Measurements from ENCODE around the gene APOBEC2.

APOBEC2 gene

DNA sequence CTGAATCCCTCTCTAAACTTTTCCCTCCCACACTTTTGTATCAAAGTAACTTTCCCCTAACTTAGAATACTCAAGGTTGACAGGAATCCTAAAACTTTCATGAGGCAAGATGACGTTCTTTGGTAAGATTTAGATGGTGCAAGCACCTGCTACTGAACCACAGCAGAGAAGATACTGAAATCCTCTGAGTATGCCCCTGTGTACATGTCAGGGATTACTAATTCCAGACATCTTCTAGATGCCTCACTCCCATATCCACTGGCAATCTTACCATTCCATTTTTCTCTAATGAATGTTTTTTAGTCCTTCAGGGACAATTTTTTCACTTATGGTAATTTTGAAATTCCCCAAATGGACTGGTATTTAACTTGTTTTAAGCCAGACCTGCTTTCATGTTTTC is 9.1 kb downstream of the APOBEC2 start:
- no peak for DNase-seq

DNA sequence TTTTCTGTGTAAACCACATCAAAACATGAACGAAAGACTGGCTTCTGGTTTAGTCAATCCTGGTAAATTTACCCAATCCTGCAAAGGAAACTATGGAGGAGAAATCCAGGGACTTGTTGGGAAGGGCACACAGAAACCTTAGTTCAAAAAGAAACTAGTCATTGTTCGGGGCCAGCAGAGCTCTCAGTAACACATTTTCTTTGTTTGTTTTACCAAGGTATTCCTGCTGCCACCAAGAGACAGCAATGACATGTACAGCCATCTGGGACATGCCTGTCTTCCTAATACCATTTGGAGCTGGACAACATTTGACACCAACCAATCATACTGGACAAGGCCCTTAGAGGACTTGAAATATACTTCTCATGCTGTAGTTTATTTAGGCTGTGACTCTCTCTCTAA is 10.9 kb downstream of the APOBEC2 start:
- no peak for DNase-seq

DNA sequence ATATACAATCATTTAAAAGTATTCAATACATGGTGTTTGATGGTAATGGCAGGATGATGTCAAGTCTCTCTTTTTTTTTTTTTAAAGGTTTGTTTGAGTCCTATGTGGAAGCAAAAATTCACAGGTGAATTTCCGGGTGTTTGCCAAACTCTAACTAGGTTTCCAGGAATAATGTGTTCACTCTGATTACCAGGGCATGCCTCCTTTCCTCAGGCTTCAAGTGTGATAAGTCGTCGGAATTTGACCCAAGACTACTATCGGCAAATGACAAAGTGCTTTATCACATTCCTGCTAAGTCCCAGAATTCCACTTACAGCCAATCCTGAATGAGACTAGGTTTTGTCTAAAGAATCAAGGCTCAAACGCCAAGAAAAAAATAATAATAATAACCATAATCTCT is 11.8 kb downstream of the APOBEC2 start:
- DNase-seq = no peak

DNA sequence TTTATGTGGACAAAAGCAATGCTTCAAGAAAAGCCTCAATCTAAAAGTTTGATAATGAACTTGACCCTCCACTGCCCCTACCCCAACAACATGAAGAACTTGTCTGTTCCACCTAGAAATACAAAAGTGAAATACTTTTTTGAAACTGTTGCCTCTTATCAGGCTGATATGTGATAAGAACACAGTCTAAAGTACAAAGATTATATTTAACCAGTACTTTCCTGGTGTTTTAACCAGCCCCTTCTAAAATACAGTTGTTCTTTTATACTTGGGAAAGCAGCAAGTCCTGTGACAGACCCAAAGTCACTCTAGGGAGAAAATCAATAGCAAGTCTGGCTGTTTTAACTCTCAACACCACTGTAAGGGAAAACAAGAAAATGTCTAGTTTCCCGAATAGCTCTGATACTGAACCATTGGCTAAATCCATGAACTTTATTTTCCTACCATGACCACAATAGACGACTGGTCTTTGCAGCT is 12.6 kb downstream of the APOBEC2 start:
- DNase-seq = no peak

DNA sequence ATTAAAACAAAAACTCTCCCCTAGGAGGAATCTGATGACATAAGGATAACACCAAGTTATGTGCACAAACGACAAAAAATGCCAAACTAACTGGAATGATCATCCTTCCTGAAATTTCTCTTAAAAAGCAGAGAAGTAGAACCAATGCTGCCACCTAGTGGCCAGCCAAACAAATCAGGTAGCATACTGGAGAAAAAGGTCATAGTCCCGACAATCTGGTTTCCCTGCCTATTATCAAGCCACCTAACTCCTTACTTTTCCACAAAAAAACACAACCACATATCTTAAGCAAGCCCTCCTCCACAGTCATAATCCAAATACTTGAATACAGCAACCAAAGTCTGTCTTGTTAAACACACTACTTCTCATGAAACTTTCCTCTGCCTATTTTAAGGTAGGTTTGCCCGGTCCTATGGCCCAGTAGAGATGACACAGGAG is 13.9 kb downstream of the APOBEC2 start:
- peak in 1 of 2 experiments; percentile 35 for DNase-seq

DNA sequence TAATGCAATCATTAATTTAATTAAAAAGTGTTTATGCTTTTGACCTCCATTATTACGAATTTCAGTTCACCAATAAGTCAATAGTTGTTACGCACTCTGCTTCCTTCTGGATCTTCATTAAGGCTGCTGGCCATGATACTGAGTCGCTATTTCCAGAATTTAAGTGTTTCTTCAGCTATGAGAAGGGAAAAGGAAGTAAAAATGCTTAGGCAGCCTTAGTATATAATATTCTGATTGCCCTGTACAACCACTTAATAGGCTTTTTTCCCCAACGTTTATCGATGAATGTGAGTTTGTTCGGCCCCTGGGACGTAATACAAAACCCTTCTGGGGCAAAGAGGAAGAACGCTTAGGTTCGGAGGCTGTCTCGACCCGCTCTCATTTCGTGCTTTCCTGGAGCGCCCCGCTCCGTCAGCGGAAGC is 18.5 kb downstream of the APOBEC2 start:
- DNase-seq = no peak

DNA sequence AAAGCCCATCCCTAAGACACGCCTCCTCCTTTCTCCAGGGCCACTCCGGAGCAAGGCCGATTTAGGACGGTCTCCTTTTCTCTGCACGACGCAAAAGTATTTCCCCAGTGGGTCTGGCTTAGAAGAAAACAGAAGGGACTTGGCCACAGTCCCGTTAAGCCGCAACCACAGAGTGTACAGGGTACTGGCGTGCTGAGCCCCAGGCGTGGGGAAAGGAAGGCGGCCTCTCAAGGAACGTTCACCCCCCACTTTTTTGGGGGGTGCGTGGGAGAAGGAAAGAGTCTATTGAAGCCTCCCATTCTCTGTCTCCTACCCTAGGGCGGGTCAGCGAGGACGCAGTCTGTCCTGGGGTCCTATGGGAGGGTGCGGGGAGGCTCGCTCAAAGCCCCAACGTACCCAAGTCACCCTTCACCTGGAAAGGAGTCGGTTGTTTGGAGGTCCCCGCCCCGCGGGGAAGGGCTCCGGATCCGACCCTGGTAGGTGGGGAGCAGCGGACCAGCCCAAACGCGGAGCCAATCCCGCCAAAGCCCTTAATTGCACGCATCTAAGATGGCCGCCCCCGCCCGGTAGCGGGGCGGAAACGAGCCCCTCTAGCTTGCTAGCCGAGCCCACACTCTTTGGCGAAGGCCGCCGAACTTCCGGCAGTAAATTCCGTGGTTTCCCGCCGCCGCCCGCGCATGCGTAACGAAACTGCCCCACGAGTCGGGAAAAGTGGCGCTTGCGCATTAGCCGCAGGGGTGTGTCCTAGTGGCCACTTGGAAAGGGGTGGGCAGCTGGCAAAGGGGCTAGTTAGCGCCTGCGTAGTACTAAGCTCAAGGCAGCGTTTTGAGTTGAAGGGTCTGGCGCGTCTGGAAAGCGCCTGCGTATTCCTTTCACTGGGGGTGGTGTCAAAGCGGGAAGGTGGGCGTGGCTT is 19.2 kb downstream of the APOBEC2 start, which contains the start of gene OARD1:
Gene OARD1 (minus strand): TSS at position 434 of the 913 bp plus-strand sequence. CDS start 722 bp downstream, outside the sequence.
- peak; percentile 98 to 100 for DNase-seq

DNA sequence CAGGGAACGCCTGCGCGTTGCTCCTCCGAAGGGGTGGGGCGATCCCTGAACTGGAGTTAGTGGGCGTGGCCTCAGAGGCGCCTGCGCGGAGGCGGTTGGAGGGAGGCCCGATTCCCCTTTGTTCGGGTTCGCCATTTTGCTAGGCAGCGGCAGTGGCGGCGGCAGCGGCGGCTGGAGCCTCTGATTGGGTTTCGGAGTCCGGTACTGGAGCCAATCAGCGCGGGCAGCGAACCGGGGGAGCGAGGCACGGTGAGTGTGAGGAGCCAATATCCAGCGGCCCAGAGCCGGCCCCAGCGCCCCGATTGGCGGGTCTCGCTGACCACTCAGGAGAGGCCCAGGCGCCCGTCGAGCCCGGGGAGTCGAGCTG is 19.8 kb downstream of the APOBEC2 start, which contains the start of gene NFYA:
Gene NFYA (plus strand): TSS at position 139 of the 367 bp plus-strand sequence. CDS start 6,116 bp downstream, outside the sequence.
- no peak for DNase-seq

DNA sequence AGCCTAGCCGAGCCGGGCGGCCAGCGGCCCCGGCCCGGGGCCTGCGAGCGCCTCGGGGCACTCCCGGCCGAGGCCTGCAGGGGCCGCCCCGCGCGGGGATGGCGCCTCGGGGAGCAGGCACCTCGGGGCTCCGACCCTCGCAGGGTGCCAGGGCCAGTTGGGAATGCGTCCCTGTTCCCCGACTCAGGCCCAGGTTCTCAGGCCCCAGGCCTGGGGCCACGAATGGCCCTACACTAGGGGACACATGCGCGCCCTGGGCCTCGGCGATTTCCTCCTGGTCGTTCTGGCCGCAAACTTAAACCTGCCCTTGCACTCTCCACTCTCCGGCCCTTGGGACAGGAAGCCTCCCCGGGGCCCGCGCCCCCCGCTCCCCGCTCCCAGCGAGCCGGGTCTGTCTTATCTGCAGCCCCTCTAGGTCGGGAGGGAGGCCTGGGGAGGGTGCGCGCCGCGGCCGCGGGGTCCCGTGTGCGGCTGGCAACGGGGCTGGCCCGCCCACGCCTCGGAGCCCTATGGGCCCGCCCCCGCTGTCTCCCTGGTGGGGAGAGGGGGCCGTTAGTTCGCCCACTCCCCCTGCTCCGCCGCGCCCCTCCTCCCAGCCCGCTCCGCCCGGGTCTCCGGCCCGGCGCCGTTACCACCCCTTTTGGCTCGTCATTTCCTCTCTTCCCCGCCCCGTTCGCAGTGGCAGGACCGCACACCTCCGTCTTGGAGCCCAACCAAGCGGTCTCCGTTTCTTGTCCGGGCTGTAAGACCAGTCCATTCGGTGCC is 20.4 kb downstream of the APOBEC2 start:
- DNase-seq = peak; percentile 9 to 51

DNA sequence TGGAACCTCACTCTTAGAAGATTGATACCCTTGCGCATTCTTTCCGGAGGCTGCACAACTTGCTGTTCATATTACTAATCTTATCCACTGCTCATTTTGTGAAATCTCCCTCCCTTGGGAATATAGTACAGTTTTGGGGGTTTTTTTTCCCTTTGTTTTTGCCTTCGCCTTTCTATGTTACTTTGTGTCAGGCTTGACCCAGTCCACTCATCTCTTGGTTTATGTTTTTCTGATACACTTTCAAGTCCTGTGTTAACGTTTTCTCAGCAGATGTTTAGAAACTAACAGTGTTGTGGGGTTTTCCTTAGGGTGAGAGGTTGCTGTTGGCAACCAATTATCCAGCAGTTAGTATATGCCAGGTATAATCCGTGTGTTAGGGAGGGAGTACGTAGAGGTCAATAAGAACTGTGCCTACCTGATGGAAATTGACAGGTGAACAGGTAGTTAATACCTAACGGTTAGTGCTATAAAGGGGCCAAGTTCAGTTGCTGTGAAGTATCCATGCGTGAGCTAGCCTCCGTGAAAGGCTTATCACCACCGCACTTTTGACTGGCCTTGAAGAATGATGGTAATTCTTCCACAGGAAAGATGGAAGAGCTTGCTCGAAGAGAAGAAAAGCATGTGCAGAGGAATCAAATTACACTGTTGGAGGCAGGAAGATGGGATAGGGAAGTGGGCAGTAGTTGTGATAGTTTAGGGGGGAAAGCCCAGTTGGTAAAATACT is 21.1 kb downstream of the APOBEC2 start:
- no peak for DNase-seq

DNA sequence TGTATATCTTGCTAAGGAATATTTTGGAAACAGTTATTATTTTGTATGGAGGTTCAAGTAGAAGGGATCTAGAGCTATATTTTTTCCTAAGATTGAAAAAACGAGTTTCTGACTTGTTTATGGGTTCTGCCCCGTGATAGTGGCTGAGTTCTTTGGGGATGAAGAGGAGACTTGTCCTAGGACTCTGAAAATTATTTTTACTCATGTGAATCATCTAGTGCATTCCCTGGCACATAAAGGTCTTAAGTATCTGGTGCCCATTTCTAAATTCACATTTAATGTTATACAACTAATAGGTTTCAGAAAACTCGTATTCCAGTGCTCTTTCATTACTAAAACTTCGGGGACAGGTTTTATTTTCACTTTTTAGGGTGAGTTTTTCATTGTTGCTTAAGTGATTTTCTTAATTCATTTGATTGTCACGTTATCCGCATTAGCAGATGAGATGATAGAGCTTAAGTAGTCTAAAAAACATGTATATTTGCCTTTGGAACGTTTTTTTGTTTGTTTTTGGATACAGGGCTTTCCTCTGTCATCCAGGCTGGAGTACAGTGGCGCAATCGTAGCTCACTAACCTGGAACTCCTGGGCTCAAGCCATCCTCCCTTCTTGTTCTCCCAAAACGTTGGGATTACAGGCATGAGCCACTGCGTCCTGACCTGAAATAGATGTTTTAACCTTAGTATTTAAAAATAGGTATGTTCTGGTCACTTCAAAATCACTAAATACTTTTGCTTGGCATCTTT is 21.9 kb downstream of the APOBEC2 start:
- DNase-seq = no peak

DNA sequence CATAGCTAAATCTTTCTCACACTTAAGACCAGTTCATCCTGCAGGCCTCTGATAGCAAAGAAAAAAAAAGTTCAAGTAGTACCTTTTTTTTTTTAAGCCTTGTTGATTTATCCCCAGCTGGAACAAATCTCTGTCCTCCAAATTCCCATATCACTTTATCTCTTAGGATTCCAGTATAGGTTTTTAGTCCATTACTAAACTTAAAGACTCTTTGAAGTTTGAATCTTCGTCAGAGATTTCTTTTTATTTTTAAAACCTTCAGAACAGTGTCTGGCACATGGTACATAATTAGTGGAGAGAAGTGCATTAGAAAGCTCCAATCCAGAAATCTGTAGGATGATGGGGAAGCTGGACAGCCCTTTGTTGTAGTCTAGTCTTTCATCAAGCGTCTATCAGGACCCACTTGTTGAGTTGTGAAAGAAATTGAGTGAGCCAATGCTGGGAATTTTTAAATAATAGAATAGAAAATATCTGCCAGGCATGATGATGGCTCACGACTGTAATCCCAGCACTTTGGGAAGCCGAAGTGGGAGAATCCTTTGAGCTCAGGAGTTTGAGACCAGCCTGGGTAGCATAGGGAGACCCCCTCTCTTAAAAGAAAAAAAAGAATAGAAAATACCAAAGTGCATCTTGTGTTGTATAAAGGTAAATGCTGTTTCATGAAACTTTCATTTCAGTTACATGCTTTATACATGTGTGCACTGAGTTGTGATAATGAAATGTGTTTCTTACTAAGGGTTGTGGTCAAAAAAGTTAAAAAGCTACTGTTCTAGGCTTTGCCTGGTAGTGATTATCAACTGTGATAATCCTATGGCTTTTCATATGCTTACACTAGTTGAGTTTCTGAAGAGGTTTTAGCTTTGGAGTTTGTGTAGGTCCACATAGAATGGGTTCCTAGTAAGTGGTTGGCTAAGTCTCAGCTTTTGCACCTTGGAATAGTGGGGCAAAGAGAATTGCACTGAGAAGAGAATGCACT is 22.9 kb downstream of the APOBEC2 start:
- no peak for DNase-seq

DNA sequence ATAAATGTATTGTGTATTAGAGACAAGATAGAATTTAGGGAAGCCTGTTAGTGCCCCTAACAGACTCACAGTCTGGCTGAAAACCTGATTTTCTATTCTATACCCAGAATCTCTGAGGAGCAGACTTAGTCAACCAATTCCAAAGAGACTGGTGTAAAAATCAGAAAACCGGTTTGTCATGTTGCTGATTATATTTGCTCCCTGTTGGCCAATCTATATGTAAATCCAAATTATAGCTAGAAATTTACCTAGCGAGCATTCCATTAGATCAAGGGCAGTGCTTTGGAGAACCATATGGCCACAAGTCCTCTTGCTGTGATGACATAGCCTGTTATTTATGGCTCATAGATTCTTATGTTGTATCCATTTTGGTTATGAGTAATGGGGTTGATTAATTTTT is 24.5 kb downstream of the APOBEC2 start:
- DNase-seq = no peak

DNA sequence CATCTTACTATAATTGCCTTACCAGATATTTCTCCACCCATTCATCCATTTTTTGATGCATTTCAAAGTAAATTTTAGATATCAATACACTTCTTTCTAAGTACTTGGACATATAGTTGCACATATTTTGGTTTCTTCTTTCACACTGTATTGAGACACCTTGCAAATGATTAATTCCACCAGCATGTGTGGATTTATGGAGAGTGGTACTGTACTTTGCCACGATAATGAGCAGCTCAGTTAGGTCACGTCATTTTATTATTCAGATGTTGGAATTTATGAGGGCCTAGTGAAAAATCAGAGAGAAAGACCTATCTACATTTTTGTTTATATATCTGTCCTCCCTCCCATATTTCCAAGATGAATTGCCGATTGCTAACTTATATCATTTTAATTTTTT is 25.1 kb downstream of the APOBEC2 start:
- no peak for DNase-seq

DNA sequence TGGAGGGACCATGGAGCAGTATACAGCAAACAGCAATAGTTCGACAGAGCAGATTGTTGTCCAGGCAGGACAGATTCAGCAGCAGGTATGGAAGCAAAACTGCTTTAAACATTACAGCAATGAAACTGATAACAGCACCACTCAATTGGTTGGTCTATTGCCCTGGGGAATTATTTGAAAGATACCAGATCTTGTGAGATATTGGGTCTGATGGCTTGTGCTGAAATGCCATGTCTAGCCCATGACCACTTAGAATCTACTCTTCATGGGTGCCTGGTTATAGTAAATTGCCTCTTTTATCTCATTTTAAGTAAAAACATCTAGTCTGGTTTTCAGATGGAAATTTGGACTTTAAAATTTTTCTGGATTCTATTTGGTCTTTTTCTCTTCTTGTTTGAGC is 26.1 kb downstream of the APOBEC2 start:
- no peak for DNase-seq

DNA sequence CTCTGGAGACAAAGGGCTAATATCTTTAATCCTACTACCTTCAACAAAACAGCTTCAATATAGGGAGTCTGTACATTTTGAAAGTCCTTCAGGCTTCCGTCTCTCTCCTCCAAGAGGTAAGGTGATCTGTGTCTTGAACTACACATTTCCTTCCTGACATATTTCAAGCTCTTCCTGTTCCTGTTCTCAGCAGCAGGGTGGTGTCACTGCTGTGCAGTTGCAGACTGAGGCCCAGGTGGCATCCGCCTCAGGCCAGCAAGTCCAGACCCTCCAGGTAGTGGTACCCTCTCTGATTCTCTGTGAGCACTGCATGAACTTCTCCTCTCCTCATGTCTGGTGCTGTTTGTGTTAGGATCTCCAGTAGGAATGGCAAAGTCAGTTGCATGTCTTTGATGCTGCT is 27.6 kb downstream of the APOBEC2 start:
- DNase-seq = no peak

DNA sequence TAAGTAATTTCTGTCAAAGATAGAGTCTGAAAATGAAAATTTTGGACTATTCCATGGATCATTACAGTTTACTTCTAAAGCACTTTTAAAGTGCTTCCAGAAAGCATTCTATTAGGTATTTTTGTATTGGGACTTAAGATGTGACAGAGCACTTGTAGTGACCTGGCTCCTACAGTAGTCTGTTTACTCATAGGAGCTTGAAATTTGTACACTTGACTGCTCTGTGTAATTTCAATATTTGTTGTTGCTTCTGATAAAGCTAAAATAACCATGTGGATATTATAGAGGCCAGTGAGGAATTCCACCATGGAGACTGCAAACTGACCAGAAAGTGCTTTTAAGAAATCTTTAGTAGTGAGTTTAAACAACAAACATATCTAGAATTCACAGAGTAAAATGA is 30.1 kb downstream of the APOBEC2 start:
- DNase-seq = no peak

DNA sequence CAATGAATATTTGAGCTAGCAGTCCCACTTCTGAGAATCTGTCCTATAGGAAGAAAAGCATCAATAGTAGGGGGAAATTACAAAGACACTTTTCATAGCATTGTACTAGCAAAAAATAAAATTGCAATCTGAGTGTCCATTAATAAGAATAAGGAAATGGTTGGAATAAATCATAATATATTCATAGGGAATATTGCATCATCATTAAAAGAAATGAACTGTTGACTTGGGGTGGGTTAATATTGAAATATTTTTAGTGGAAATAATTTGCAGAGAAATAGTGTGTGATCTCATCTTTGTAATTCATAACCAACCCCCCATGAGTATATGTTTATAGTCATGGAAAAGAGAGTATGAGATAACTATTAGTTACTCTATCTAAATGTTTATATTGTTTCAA is 32.2 kb downstream of the APOBEC2 start:
- no peak for DNase-seq

DNA sequence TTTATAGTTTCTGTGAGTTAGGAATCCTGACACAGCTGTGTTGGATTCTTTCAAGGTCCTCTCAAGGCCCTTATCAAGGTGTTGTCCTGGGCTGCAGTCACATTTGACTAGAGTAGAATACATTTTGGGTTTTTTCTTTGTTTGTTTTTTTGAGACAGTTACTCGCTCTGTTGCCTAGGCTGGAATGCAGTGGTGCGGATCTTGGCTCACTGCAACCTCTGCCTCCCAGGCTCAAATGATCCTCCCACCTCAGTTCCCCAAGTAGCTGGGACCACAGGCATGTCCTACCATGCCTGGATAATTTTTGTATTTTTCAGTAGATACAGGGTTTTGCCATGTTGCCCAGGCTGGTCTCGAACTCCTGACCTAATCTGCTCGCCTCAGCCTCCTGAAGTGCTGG is 35.4 kb downstream of the APOBEC2 start:
- DNase-seq = no peak

DNA sequence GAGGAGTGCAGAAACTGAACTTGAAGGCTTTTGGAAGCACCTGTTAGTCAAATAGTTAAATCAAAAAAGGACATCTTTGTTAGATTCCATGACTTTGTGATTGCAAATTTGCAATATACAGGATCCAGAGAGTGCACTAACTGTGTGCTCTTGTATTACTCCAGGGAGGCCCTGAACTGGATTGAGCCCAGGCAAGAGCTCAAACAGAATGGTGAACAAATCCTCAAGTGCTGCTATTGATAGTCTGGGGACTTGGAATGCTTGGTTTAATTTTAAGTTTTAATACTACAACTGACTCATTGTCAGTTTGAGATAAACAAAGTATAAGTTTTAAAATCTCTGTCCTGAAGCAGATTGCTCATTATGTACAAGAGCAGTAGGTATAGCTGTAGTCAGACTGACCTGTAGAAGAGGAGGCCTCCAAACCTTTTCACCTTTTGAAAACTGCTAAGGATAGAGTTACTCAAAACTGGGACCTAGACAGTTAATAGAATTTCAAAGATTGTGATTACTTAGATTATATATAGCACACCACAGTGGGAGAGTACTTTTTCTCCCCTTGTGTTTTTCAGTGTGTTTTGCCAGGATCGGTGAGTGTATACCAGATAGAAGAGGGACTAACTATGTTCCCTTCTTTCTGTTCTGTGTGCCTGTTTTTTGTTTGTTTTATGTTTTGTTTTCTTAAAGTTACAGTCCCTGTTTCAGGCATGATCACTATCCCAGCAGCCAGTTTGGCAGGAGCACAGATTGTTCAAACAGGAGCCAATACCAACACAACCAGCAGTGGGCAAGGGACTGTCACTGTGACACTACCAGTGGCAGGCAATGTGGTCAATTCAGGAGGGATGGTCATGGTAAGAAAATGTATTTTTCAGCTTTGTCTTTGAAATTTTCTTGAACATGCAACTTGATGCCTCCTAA is 38.1 kb downstream of the APOBEC2 start:
- no peak for DNase-seq

Data from cerebellar nuclear complex (tissue), 1 donor.